H1 (cell line): ENCODE results near the gene ADAMTSL2. TPM values are rescaled to one million over a fixed set of nuclear protein-coding genes. Genes with fewer than 3 reads are reported as not detected.
A peak's percentile ranks its signal among the peaks of the same experiment; 100 is the strongest.

Experiments used
- CTCF ChIA-PET: fragments of 300-600 bp; sonication (Branson Sonifier 250); formaldehyde crosslinking; loops from one replicate; lab custom pipeline; 2021; ENCODE audit not compliant: partially characterized antibody; lab: Charles Lee
- POLR2A ChIA-PET: fragments of 300-600 bp; sonication (Branson Sonifier 250); formaldehyde crosslinking; loops from one replicate; lab custom pipeline; 2021; ENCODE audit warnings: inconsistent platforms; ENCODE audit not compliant: partially characterized antibody; lab: Charles Lee
- DNase-seq, 2 experiments: peaks; one replicate each; pipeline versions ENCODE4 v3.0.0 to v3.0.0-alpha.2; 2010 to 2022; ENCODE audit warnings: low spot score in 2 of 2, low read depth in 1 of 2, mixed read lengths in 1 of 2
- FAIRE-seq: peaks from 2 replicates; lab custom pipeline; 2011; peaks lifted over from hg19 to GRCh38; lab: Jason Lieb, UNC
- H2AFZ ChIP-seq: 2 replicates; pipeline ENCODE4 v1.8.1; 2012; ENCODE audit warnings: low read length, inconsistent platforms
- H2AK5ac ChIP-seq: 2 replicates; pipeline ENCODE4 v1.6.1; 2013; ENCODE audit warnings: low read depth, low read length
- H2BK120ac ChIP-seq: replicated peaks from 2 replicates; pipeline ENCODE3; 2013; ENCODE audit warnings: low read depth, low read length, inconsistent platforms
- H2BK12ac ChIP-seq: 2 replicates; pipeline ENCODE4 v1.6.1; 2013; ENCODE audit warnings: low read depth, low read length
- H2BK15ac ChIP-seq: 2 replicates; pipeline ENCODE4 v1.6.1; 2013; ENCODE audit warnings: low read length
- H2BK20ac ChIP-seq: 2 replicates; pipeline ENCODE4 v1.6.1; 2013; ENCODE audit warnings: low read length
- H2BK5ac ChIP-seq: 2 replicates; pipeline ENCODE4 v1.6.1; 2013; ENCODE audit warnings: low read depth, low read length
- H3K14ac ChIP-seq: 2 replicates; pipeline ENCODE4 v1.6.1; 2013; ENCODE audit warnings: inconsistent platforms; ENCODE audit not compliant: insufficient read length
- H3K18ac ChIP-seq: 2 replicates; pipeline ENCODE4 v1.6.1; 2013; ENCODE audit warnings: low read length; ENCODE audit errors: extremely low read depth
- H3K23ac ChIP-seq: 2 replicates; pipeline ENCODE4 v1.6.1; 2013; ENCODE audit warnings: inconsistent platforms; ENCODE audit not compliant: insufficient read length
- H3K23me2 ChIP-seq: 2 replicates; pipeline ENCODE4 v1.6.1; 2013; ENCODE audit warnings: low read depth, low read length
- H3K27ac ChIP-seq: 2 replicates; pipeline ENCODE4 v1.6.1; 2011; ENCODE audit warnings: low read depth, low read length, inconsistent platforms
- H3K27me3 ChIP-seq, 4 experiments: replicated peaks in 1 of 4; 1 replicate in 1 of 4; 2 replicates in 3 of 4; pipeline versions ENCODE4 v1.6.1 to v1.8.1; 2011 to 2013; ENCODE audit warnings: low read length in 3 of 4, mild to moderate bottlenecking in 3 of 4, inconsistent platforms in 2 of 4, mixed read lengths in 2 of 4, moderate library complexity in 1 of 4; ENCODE audit not compliant: control insufficient read depth in 3 of 4, insufficient read depth in 3 of 4; ENCODE audit errors: extremely low read depth in 1 of 4
- H3K36me3 ChIP-seq, 4 experiments: 2 replicates each; pipeline versions ENCODE4 v1.6.1 to v1.8.1; 2011 to 2013; ENCODE audit warnings: mild to moderate bottlenecking in 4 of 4, low read length in 3 of 4, moderate library complexity in 2 of 4, control low read depth in 1 of 4, inconsistent platforms in 1 of 4; ENCODE audit not compliant: insufficient read depth in 4 of 4, control insufficient read depth in 2 of 4
- H3K4ac ChIP-seq: replicated peaks from 2 replicates; pipeline ENCODE3; 2013; ENCODE audit warnings: low read length, low read depth, mixed read lengths, inconsistent platforms; ENCODE audit not compliant: insufficient read length
- H3K4me1 ChIP-seq, 4 experiments: replicated peaks in 1 of 4; 1 replicate in 1 of 4; 2 replicates in 3 of 4; pipeline versions ENCODE4 v1.6.1 to v1.8.1; 2011 to 2013; ENCODE audit warnings: low read length in 3 of 4, inconsistent platforms in 2 of 4, mixed read lengths in 1 of 4; ENCODE audit not compliant: insufficient read depth in 4 of 4, control insufficient read depth in 3 of 4
- H3K4me2 ChIP-seq, 2 experiments: 2 replicates each; pipeline versions ENCODE4 v1.6.1 to v1.8.1; 2011 to 2013; ENCODE audit warnings: low read depth in 2 of 2, low read length in 2 of 2, control low read depth in 1 of 2, inconsistent platforms in 1 of 2, mild to moderate bottlenecking in 1 of 2; ENCODE audit not compliant: insufficient read depth in 1 of 2
- H3K4me3 ChIP-seq, 4 experiments: fragments of 200-600, 300-600 bp in 1 of 4; sonication (generic), shearing (Covaris generic), sonication (Bioruptor Twin) in 1 of 4; 2 replicates each; pipeline versions ENCODE4 v1.5.1 to v1.8.1; 2011 to 2016; ENCODE audit warnings: low read length in 4 of 4, low read depth in 3 of 4, control low read depth in 2 of 4, inconsistent platforms in 2 of 4, mild to moderate bottlenecking in 2 of 4, mixed read lengths in 1 of 4, moderate library complexity in 1 of 4; ENCODE audit not compliant: insufficient read depth in 2 of 4; ENCODE audit errors: extremely low read depth in 1 of 4
- H3K56ac ChIP-seq: replicated peaks from 2 replicates; pipeline ENCODE3; 2013; ENCODE audit warnings: low read depth, mild to moderate bottlenecking, mixed read lengths, low read length, inconsistent platforms; ENCODE audit not compliant: insufficient read length
- H3K79me1 ChIP-seq: 2 replicates; pipeline ENCODE4 v1.6.1; 2013; ENCODE audit warnings: low read depth, low read length, control low read depth
- H3K79me2 ChIP-seq, 2 experiments: 2 replicates each; pipeline versions ENCODE4 v1.6.1 to v1.8.1; 2012 to 2013; ENCODE audit warnings: low read length in 2 of 2, mild to moderate bottlenecking in 2 of 2, inconsistent platforms in 1 of 2; ENCODE audit not compliant: insufficient read depth in 2 of 2, control insufficient read depth in 1 of 2
- H3K9ac ChIP-seq, 4 experiments: replicated peaks in 1 of 4; 1 replicate in 1 of 4; 2 replicates in 3 of 4; pipeline versions ENCODE4 v1.6.1 to v1.8.1; 2011 to 2013; ENCODE audit warnings: low read depth in 3 of 4, low read length in 3 of 4, control low read depth in 2 of 4, mild to moderate bottlenecking in 2 of 4, moderate library complexity in 2 of 4, inconsistent platforms in 1 of 4; ENCODE audit errors: extremely low read depth in 1 of 4
- H3K9me3 ChIP-seq, 2 experiments: 2 replicates each; pipeline versions ENCODE4 v1.6.1 to v1.8.1; 2012 to 2013; ENCODE audit warnings: mild to moderate bottlenecking in 2 of 2, moderate library complexity in 2 of 2, control low read depth in 1 of 2, inconsistent platforms in 1 of 2, low read depth in 1 of 2, low read length in 1 of 2, mixed read lengths in 1 of 2; ENCODE audit not compliant: insufficient read depth in 2 of 2
- H4K20me1 ChIP-seq, 2 experiments: replicated peaks in 1 of 2; 2 replicates each; pipeline versions ENCODE3 to v1.8.1; 2011 to 2013; ENCODE audit warnings: inconsistent platforms in 2 of 2, low read length in 2 of 2, mild to moderate bottlenecking in 1 of 2; ENCODE audit not compliant: insufficient read depth in 2 of 2, control insufficient read depth in 1 of 2
- H4K5ac ChIP-seq: 2 replicates; pipeline ENCODE4 v1.6.1; 2013; ENCODE audit warnings: low read length, low read depth, mixed read lengths, inconsistent platforms; ENCODE audit not compliant: insufficient read length
- H4K8ac ChIP-seq: 2 replicates; pipeline ENCODE4 v1.8.0; 2013; ENCODE audit warnings: mild to moderate bottlenecking, moderate library complexity, low read length, inconsistent platforms; ENCODE audit not compliant: insufficient read depth; ENCODE audit errors: extremely low read depth
- H4K91ac ChIP-seq: replicated peaks from 2 replicates; pipeline ENCODE3; 2013; ENCODE audit warnings: low read length, mixed read lengths, inconsistent platforms; ENCODE audit not compliant: insufficient read length
- BCL11A ChIP-seq, 2 experiments: IDR thresholded peaks; one replicate each; pipeline ENCODE4 v1.6.1; 2011; ENCODE audit warnings: low read depth in 2 of 2, low read length in 2 of 2, mild to moderate bottlenecking in 2 of 2
- CBX8 ChIP-seq: fragments of 300-800, 300-1000 bp; sonication (generic); IDR thresholded peaks from 2 replicates; pipeline ENCODE4 v1.7.1; 2016; ENCODE audit warnings: low read depth, low read length, borderline replicate concordance
- HDAC2 ChIP-seq, 2 experiments: fragments of 300-600 bp in 1 of 2; sonication (generic) in 1 of 2; IDR thresholded peaks; 2 replicates each; pipeline ENCODE4 v1.6.1; 2011 to 2012; ENCODE audit warnings: low read depth in 2 of 2, low read length in 2 of 2, mild to moderate bottlenecking in 2 of 2, moderate library complexity in 2 of 2, borderline replicate concordance in 1 of 2, inconsistent platforms in 1 of 2
- NANOG ChIP-seq: IDR thresholded peaks from 2 replicates; pipeline ENCODE4 v1.6.1; 2011; ENCODE audit warnings: low read length, low read depth, mild to moderate bottlenecking, inconsistent platforms; ENCODE audit not compliant: insufficient read depth, poor library complexity, severe bottlenecking
- SP1 ChIP-seq: IDR thresholded peaks from 2 replicates; pipeline ENCODE4 v1.6.1; 2011; ENCODE audit warnings: low read depth, low read length
- TBP ChIP-seq: IDR thresholded peaks from 2 replicates; pipeline ENCODE4 v1.6.1; 2011; ENCODE audit warnings: low read depth, low read length, improper control_type of control experiment
- WGBS, 2 experiments: shearing (Covaris generic) in 1 of 2; methylation state at CpG; one replicate each; pipeline versions ENCODE4 v1.1.6 to v1.1.7; 2013 to 2015; ENCODE audit warnings: low lambda C conversion rate in 2 of 2, mixed read lengths in 2 of 2, inconsistent platforms in 1 of 2, low coverage in 1 of 2, missing lambda C conversion rate in 1 of 2; ENCODE audit not compliant: insufficient replicate concordance in 2 of 2, insufficient coverage in 1 of 2, insufficient read length in 1 of 2; ENCODE audit errors: extremely low coverage in 1 of 2, missing lambda C conversion rate in 1 of 2; 5-methylcytosine and 5-hydroxymethylcytosine counted together
- polyA plus RNA-seq, 7 experiments: library from polyadenylated mRNA; depleted of rRNA in 3 of 7; stranded (reverse) in 5 of 7; unstranded in 2 of 7; fragments of >200 nt in 5 of 7; fragments of 200-250 nt in 2 of 7; gene quantifications; 1 replicate in 5 of 7; 2 replicates in 1 of 7; 4 replicates in 1 of 7; pipeline versions ENCODE4 v1.2.1 to v1.2.3, GENCODE V29; 2011 to 2013; ENCODE audit warnings: missing spikeins in 2 of 7, mixed read lengths in 2 of 7
- total RNA-seq: library from RNA; stranded (reverse); fragmentation: NEBNext Ultra II Directional; extraction: Animal tissue kit (Norgen Biotek cat#: 25700); gene quantifications from 2 replicates; pipeline ENCODE4 v1.2.1, GENCODE V29; 2021
- TF ChIP-seq, protein P1 (sequence below): IDR thresholded peaks from 2 replicates; pipeline ENCODE4 v1.6.1; 2011; ENCODE audit warnings: low read length, improper control_type of control experiment

Gene ADAMTSL2
- total and polyA plus RNA-seq, 2 of the 8 experiments (the other 6 are each of a cell fraction or from before 2014, with no cell fraction given): 0.74 to 0.76 TPM

DNA sequence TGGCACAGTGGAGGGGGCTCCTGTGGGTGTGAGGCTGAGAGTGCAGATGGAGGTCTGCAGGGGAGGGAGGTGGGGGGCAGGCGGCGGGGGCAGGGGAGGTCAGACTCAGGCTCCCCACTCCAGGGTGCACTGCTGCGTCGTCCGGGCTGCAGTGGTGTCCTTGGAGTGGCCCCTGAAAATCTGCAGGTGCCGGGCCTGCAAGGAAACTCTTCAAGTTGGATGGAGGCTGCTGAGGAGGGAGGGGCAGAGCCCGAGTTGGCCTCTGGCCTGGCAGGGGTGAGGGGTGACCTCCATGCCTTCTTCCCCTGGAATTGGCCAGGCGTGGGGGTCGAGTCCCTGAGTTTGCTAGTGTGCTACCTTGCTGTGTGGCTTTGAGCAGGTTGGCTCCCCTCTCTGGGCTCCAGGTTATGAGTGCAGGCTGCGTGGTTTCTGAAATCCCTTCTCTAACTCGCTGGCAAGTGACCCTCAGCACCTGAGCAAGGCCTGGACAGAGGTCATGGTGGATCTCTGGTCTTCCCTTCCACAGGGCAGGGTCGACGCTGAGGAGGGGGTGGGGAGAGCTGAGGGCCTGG is 888 bp downstream of the ADAMTSL2 start:
- Histone ChIP-seq H3K79me2 (no peaks in the 10 kb centered on the region), H2AFZ (no peak overlapping the region), H3K79me1 (no peaks in the 10 kb centered on the region), H2BK15ac (peak overlapping the region; percentile 88; the same call in 1 of the 2 replicates), H3K4me2 (peak overlapping the region; percentile 58 to 94; a peak in 2 of 4 replicates), H3K23me2 (peaks cover 2% of the 10 kb centered on the region; the same call in 1 of the 2 replicates), H3K4ac (no peak overlapping the region), H2BK5ac (no peak overlapping the region), H3K18ac (no peak overlapping the region), H3K56ac (no peak overlapping the region), H2AK5ac (no peak overlapping the region), H3K36me3 (no peaks in the 10 kb centered on the region), H2BK12ac (peak overlapping the region; percentile 92; the same call in 1 of the 2 replicates), H4K8ac (no peak overlapping the region), H3K4me3 (peak overlapping the region in 1 of 4 experiments; percentile 59; a peak in 1 of 8 replicates), H2BK120ac (no peak overlapping the region), H3K23ac (no peak overlapping the region), H3K4me1 (peaks cover 0 to 42% (median 22%) of the 10 kb centered on the region in 4 experiments; a peak in 6 of 7 replicates), H3K9ac (no peak overlapping the region), H3K27ac (no peak overlapping the region), H3K27me3 (peaks cover 0 to 27% (median 20%) of the 10 kb centered on the region in 4 experiments; a peak in 6 of 7 replicates), H3K9me3 (no peaks in the 10 kb centered on the region), H4K91ac (peak overlapping the region; percentile 41), H4K20me1 (no peaks in the 10 kb centered on the region), H3K14ac (no peak overlapping the region), H4K5ac (no peak overlapping the region), H2BK20ac (0 out of 2 replicates have a peak overlapping the region, but pooled peaks have one; percentile 1)
- TF ChIP-seq, protein P1, sequence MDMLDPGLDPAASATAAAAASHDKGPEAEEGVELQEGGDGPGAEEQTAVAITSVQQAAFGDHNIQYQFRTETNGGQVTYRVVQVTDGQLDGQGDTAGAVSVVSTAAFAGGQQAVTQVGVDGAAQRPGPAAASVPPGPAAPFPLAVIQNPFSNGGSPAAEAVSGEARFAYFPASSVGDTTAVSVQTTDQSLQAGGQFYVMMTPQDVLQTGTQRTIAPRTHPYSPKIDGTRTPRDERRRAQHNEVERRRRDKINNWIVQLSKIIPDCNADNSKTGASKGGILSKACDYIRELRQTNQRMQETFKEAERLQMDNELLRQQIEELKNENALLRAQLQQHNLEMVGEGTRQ: no peak
- TF ChIP-seq TBP: no peak
- TF ChIP-seq SP1: no peak
- TF ChIP-seq CBX8: no peak
- no peak for TF ChIP-seq HDAC2 (IDR thresholded peaks at IDR 0.05; ENCODE audit: borderline replicate concordance in 1 of 2, low read depth in 2 of 2, low read length in 2 of 2)
- no peak for TF ChIP-seq NANOG
- no peak for TF ChIP-seq BCL11A (IDR thresholded peaks at IDR 0.05; ENCODE audit: low read depth in 2 of 2, low read length in 2 of 2)
- CTCF ChIA-PET: interaction anchor here (0.5 to 2.8 kb wide), 8 partner anchors 8 to 511 kb away, joined by 3 to 19 read pairs (median 4); no protein-coding TSS in a partner anchor
- POLR2A ChIA-PET: interaction anchor here (1.3 kb wide), 1 partner anchor 23 kb away, joined by 3 read pairs; no protein-coding TSS in a partner anchor
- FAIRE-seq (no peak), DNase-seq (no peak)
- WGBS, 2 experiments: 90% methylated on average over 4 of the region's 13 CpGs; no CpG with 5 or more reads in 1 of the 2 experiments
